Measurements from ENCODE around the gene IDH2.
A peak's percentile ranks its signal among the peaks of the same experiment; 100 is the strongest.

Gene IDH2

GRCh38 chr15:90106522-90107117 lies 4.4 kb upstream of the IDH2 start:
- no peaks in the 10 kb centered on the region for H3K27me3 ChIP-seq (replicated peaks; ENCODE audit: control insufficient read depth, insufficient read depth, low read length)
- H3K4me3 ChIP-seq (replicated peaks; ENCODE audit: low read depth, low read length) = no peak overlapping the region
- no peak for DNase-seq (ENCODE audit: extremely low read depth, insufficient read length)
- H3K36me3 ChIP-seq (ENCODE audit: control insufficient read depth, insufficient read depth, low read length) = no peaks in the 10 kb centered on the region
- no peak for TF ChIP-seq CTCF (IDR thresholded peaks at IDR 0.05; ENCODE audit: insufficient read depth, low read length, poor library complexity, severe bottlenecking)

GRCh38 chr15:90105521-90105920 lies 3.3 kb upstream of the IDH2 start:
- Histone ChIP-seq H3K4me3 (replicated peaks; ENCODE audit: low read depth, low read length) (no peak overlapping the region), H3K27me3 (replicated peaks; ENCODE audit: control insufficient read depth, insufficient read depth, low read length) (no peaks in the 10 kb centered on the region), H3K36me3 (ENCODE audit: control insufficient read depth, insufficient read depth, low read length) (no peaks in the 10 kb centered on the region)
- DNase-seq (ENCODE audit: extremely low read depth, insufficient read length) = no peak
- no peak for TF ChIP-seq CTCF (IDR thresholded peaks at IDR 0.05; ENCODE audit: insufficient read depth, low read length, poor library complexity, severe bottlenecking)

- no peak for DNase-seq (ENCODE audit: extremely low read depth, insufficient read length)
- no peak for TF ChIP-seq CTCF (IDR thresholded peaks at IDR 0.05; ENCODE audit: insufficient read depth, low read length, poor library complexity, severe bottlenecking)
Observed at GRCh38 chr15:90104551-90104950, 2.3 kb upstream of the IDH2 start.

GRCh38 chr15:90103701-90104329 lies 1.5 kb upstream of the IDH2 start:
- no peak for TF ChIP-seq CTCF (IDR thresholded peaks at IDR 0.05; ENCODE audit: insufficient read depth, low read length, poor library complexity, severe bottlenecking)

More at GRCh38 chr15:90104551-90104950, 2.3 kb upstream of the IDH2 start:
- Histone ChIP-seq H3K36me3 (ENCODE audit: control insufficient read depth, insufficient read depth, low read length) (no peaks in the 10 kb centered on the region), H3K4me3 (replicated peaks; ENCODE audit: low read depth, low read length) (no peak overlapping the region), H3K27me3 (replicated peaks; ENCODE audit: control insufficient read depth, insufficient read depth, low read length) (no peaks in the 10 kb centered on the region)

GRCh38 chr15:90101130-90101968 lies 919 bp downstream of the IDH2 start:
- peak overlapping the region; percentile 64 for H3K4me3 ChIP-seq (replicated peaks; ENCODE audit: low read depth, low read length)
- no peaks in the 10 kb centered on the region for H3K27me3 ChIP-seq (replicated peaks; ENCODE audit: control insufficient read depth, insufficient read depth, low read length)
- peak; percentile 56 for DNase-seq (ENCODE audit: extremely low read depth, insufficient read length)
- no peaks in the 10 kb centered on the region for H3K36me3 ChIP-seq (ENCODE audit: control insufficient read depth, insufficient read depth, low read length)
- no peak for TF ChIP-seq CTCF (IDR thresholded peaks at IDR 0.05; ENCODE audit: insufficient read depth, low read length, poor library complexity, severe bottlenecking)

More at GRCh38 chr15:90103701-90104329, 1.5 kb upstream of the IDH2 start:
- no peaks in the 10 kb centered on the region for H3K36me3 ChIP-seq (ENCODE audit: control insufficient read depth, insufficient read depth, low read length)
- no peak overlapping the region for H3K4me3 ChIP-seq (replicated peaks; ENCODE audit: low read depth, low read length)
- no peak for DNase-seq (ENCODE audit: extremely low read depth, insufficient read length)
- no peaks in the 10 kb centered on the region for H3K27me3 ChIP-seq (replicated peaks; ENCODE audit: control insufficient read depth, insufficient read depth, low read length)

Data from GM06990 (cell line).